ENCODE results near the gene RNF6.
A peak's percentile ranks its signal among the peaks of the same experiment; 100 is the strongest.

DNA sequence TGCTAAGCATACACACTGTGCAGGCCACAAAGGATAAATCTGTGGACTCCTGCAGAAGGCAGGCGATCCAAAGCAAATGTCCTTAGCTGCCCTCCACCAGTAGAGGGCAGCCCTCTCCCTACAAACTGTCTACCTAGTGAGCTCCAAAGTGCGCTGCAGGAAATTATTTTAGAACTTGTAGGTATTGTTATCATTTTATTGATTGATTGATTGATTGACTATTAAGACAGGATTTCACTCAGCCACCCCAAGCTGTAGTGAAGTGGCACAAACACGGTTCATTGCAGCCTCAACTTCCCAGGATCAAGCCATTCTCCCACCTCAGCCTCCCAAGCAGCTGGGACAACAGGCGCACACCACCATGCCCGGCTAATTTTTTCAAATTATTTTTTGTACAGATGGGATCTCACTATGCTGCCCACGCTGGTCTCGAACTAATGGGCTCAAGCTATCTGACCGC is 37.3 kb downstream of the RNF6 start:
- TF ChIP-seq CTCF (conservative IDR thresholded peaks at IDR 0.05; ENCODE audit: low read length) (peak; percentile 95), EZH2phosphoT487 (IDR thresholded peaks at IDR 0.05; ENCODE audit: borderline replicate concordance, low read depth, low read length) (no peak)

Measured in OCI-LY7 (cell line).